Neuronal stem cell (in vitro differentiated cells): ENCODE data around the gene ACTN4.

Experiments
- DNase-seq: peaks from one replicate; pipeline ENCODE4 v3.0.0-alpha.2; 2013; ENCODE audit warnings: low spot score
- H2AFZ ChIP-seq: one replicate; pipeline ENCODE4 v1.6.1; 2013; ENCODE audit warnings: mild to moderate bottlenecking, low read length, inconsistent platforms
- H2AK5ac ChIP-seq: 2 replicates; pipeline ENCODE4 v1.6.1; 2013; ENCODE audit warnings: low read depth, mild to moderate bottlenecking, inconsistent platforms, low read length, moderate library complexity, mixed read lengths
- H2BK120ac ChIP-seq: 2 replicates; pipeline ENCODE4 v1.6.1; 2013; ENCODE audit warnings: low read depth, mild to moderate bottlenecking, inconsistent platforms, low read length, moderate library complexity, mixed read lengths
- H2BK12ac ChIP-seq: one replicate; pipeline ENCODE4 v1.6.1; 2013; ENCODE audit warnings: low read length, inconsistent platforms
- H2BK15ac ChIP-seq: 2 replicates; pipeline ENCODE4 v1.6.1; 2013; ENCODE audit warnings: mild to moderate bottlenecking, low read length, inconsistent platforms, mixed read lengths
- H2BK5ac ChIP-seq: one replicate; pipeline ENCODE4 v1.6.1; 2013; ENCODE audit warnings: inconsistent platforms, mild to moderate bottlenecking, low read length, moderate library complexity
- H3K14ac ChIP-seq: one replicate; pipeline ENCODE4 v1.6.1; 2013; ENCODE audit warnings: low read length, inconsistent platforms
- H3K18ac ChIP-seq: 2 replicates; pipeline ENCODE4 v1.6.1; 2013; ENCODE audit warnings: low read length, inconsistent platforms
- H3K23ac ChIP-seq: 2 replicates; pipeline ENCODE4 v1.6.1; 2013; ENCODE audit warnings: low read depth, mild to moderate bottlenecking, mixed read lengths, low read length, inconsistent platforms; ENCODE audit not compliant: poor library complexity
- H3K27ac ChIP-seq: replicated peaks from 3 replicates; pipeline ENCODE4 v1.5.1; 2013; ENCODE audit warnings: low read length, inconsistent platforms
- H3K27me3 ChIP-seq, 3 experiments: 2 replicates each; pipeline ENCODE4 v1.6.1; 2013; ENCODE audit warnings: low read length in 3 of 3, mild to moderate bottlenecking in 2 of 3, inconsistent platforms in 1 of 3, low read depth in 1 of 3, mixed read lengths in 1 of 3, moderate library complexity in 1 of 3; ENCODE audit not compliant: control insufficient read depth in 3 of 3, insufficient read depth in 3 of 3
- H3K36me3 ChIP-seq, 2 donors: replicated peaks in 1 of 2; 2 replicates each; pipeline ENCODE4 v1.6.1; 2013; ENCODE audit warnings: low read length in 2 of 2; ENCODE audit not compliant: control insufficient read depth in 2 of 2, insufficient read depth in 2 of 2
- H3K4ac ChIP-seq: 2 replicates; pipeline ENCODE4 v1.6.1; 2013; ENCODE audit warnings: inconsistent platforms, mild to moderate bottlenecking, low read length, moderate library complexity
- H3K4me1 ChIP-seq, 2 donors: 1 replicate in 1 of 2; 2 replicates in 1 of 2; pipeline ENCODE4 v1.6.1; 2013; ENCODE audit warnings: low read length in 2 of 2, low read depth in 1 of 2; ENCODE audit not compliant: control insufficient read depth in 2 of 2, insufficient read depth in 1 of 2
- H3K4me2 ChIP-seq: one replicate; pipeline ENCODE4 v1.6.1; 2013; ENCODE audit warnings: mild to moderate bottlenecking, low read length, inconsistent platforms; ENCODE audit not compliant: insufficient read depth, poor library complexity, severe bottlenecking
- H3K4me3 ChIP-seq, 2 donors: 2 replicates each; pipeline ENCODE4 v1.5.1; 2013; ENCODE audit warnings: low read length in 2 of 2, mild to moderate bottlenecking in 2 of 2, inconsistent platforms in 1 of 2, moderate library complexity in 1 of 2
- H3K79me1 ChIP-seq: one replicate; pipeline ENCODE4 v1.6.1; 2013; ENCODE audit warnings: low read depth, mild to moderate bottlenecking, inconsistent platforms, low read length, moderate library complexity
- H3K9ac ChIP-seq: one replicate; pipeline ENCODE4 v1.6.1; 2013; ENCODE audit warnings: mild to moderate bottlenecking, low read depth, low read length, inconsistent platforms; ENCODE audit not compliant: poor library complexity
- H3K9me3 ChIP-seq, 2 donors: replicated peaks in 1 of 2; 2 replicates each; pipeline versions ENCODE3 to v1.6.1; 2013; ENCODE audit warnings: low read length in 2 of 2, mild to moderate bottlenecking in 2 of 2, inconsistent platforms in 1 of 2, low read depth in 1 of 2, mixed read lengths in 1 of 2, moderate library complexity in 1 of 2; ENCODE audit not compliant: control insufficient read depth in 2 of 2, insufficient read depth in 1 of 2
- H4K8ac ChIP-seq: one replicate; pipeline ENCODE4 v1.6.1; 2013; ENCODE audit warnings: low read depth, mild to moderate bottlenecking, inconsistent platforms, low read length, moderate library complexity
- H4K91ac ChIP-seq: one replicate; pipeline ENCODE4 v1.6.1; 2013; ENCODE audit warnings: low read length, low read depth, mild to moderate bottlenecking, inconsistent platforms; ENCODE audit not compliant: poor library complexity
- WGBS, 2 donors: extraction: QIAGEN DNeasy Blood & Tissue Kit; methylation state at CpG; one replicate each; pipeline ENCODE4 v1.1.7; 2013; ENCODE audit warnings: missing lambda C conversion rate in 2 of 2, mixed read lengths in 1 of 2; ENCODE audit not compliant: insufficient read length in 2 of 2, insufficient replicate concordance in 1 of 2; ENCODE audit errors: extremely low coverage in 2 of 2; 5-methylcytosine and 5-hydroxymethylcytosine counted together

The ACTN4 gene

DNA sequence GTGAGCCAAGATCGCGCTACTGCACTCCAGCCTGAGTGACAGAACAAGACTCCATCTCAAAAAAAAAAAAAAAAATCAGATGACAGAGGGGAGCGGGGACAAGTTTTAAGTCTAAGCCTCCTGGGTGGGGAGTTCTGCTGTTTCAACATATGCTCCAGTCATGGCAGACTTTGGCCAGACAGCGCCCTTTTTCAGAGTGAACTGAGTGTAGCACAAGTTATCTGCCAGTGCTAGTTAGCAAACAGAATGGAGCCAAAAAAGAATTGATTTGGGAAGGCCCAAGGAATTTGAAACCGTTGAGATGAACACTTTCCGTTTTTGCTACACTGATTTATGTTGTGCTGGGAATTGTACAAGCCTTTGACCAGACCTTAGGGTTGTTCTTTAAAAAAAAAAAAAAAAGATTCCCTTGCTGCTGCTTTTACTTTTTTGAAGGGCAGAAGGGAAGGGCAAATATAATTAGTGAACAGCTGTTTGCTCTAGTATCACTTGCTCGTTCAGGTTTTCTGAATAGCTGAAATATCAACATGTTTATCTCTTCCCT is 5.7 kb downstream of the ACTN4 start:
- Histone ChIP-seq H3K4me3 (no peak overlapping the region), H3K4me1 (peaks cover 15 to 43% of the 10 kb centered on the region in 2 donors), H3K9me3 (no peaks in the 10 kb centered on the region), H3K9ac (no peak overlapping the region), H3K18ac (no peak overlapping the region), H2BK5ac (no peak overlapping the region), H3K36me3 (peaks cover 4 to 53% of the 10 kb centered on the region in 2 donors), H2AFZ (no peak overlapping the region), H4K8ac (no peak overlapping the region), H3K27ac (no peak overlapping the region), H2AK5ac (no peak overlapping the region), H3K27me3 (no peaks in the 10 kb centered on the region), H3K79me1 (peaks cover 3% of the 10 kb centered on the region), H3K23ac (no peak overlapping the region), H2BK120ac (no peak overlapping the region), H3K4me2 (no peak overlapping the region), H2BK12ac (no peak overlapping the region), H3K14ac (no peak overlapping the region), H2BK15ac (no peak overlapping the region), H4K91ac (no peak overlapping the region), H3K4ac (no peak overlapping the region)
- WGBS, 2 donors, result no CpG with 5 or more reads among the region's 7 CpGs
- no peak for DNase-seq

- peak overlapping the region; percentile 66 for H3K27ac ChIP-seq
- H4K8ac ChIP-seq, result no peak overlapping the region
- peaks cover 1% of the 10 kb centered on the region for H3K79me1 ChIP-seq
- DNase-seq, result no peak
- H3K4ac ChIP-seq, result no peak overlapping the region
- H2BK12ac ChIP-seq, result no peak overlapping the region
- H3K14ac ChIP-seq, result no peak overlapping the region
- WGBS, 2 donors, result no CpG with 5 or more reads among the region's 6 CpGs
- H3K4me3 ChIP-seq, result no peak overlapping the region
- H3K23ac ChIP-seq, result no peak overlapping the region
- no peak overlapping the region for H2AK5ac ChIP-seq
- H4K91ac ChIP-seq, result no peak overlapping the region
- H2BK120ac ChIP-seq, result no peak overlapping the region
- no peaks in the 10 kb centered on the region for H3K27me3 ChIP-seq
- H3K4me1 ChIP-seq, result peaks cover 15 to 49% of the 10 kb centered on the region in 2 donors
- H2BK15ac ChIP-seq, result no peak overlapping the region
- H3K9me3 ChIP-seq, result no peaks in the 10 kb centered on the region
- H2AFZ ChIP-seq, result no peak overlapping the region
- peaks cover 4 to 66% of the 10 kb centered on the region in 2 donors for H3K36me3 ChIP-seq
- no peak overlapping the region for H2BK5ac ChIP-seq
- no peak overlapping the region for H3K9ac ChIP-seq
- no peak overlapping the region for H3K18ac ChIP-seq
- H3K4me2 ChIP-seq, result peak overlapping the region; percentile 34
Observed at GRCh38 chr19:38654628-38655055, 7.2 kb downstream of the ACTN4 start.

GRCh38 chr19:38655148-38655824 is 7.8 kb downstream of the ACTN4 start:
- Histone ChIP-seq H3K4ac (no peak overlapping the region), H2AFZ (no peak overlapping the region), H3K4me2 (no peak overlapping the region), H3K9ac (no peak overlapping the region), H3K14ac (no peak overlapping the region), H3K27me3 (no peaks in the 10 kb centered on the region), H2BK120ac (no peak overlapping the region), H2BK15ac (no peak overlapping the region), H4K91ac (no peak overlapping the region), H3K4me1 (peaks cover 11 to 44% of the 10 kb centered on the region in 2 donors), H3K27ac (no peak overlapping the region), H3K18ac (no peak overlapping the region), H3K23ac (no peak overlapping the region), H3K4me3 (no peak overlapping the region), H2BK5ac (no peak overlapping the region), H2AK5ac (no peak overlapping the region), H3K79me1 (no peaks in the 10 kb centered on the region), H3K9me3 (no peaks in the 10 kb centered on the region), H2BK12ac (no peak overlapping the region), H3K36me3 (peaks cover 2 to 61% of the 10 kb centered on the region in 2 donors), H4K8ac (no peak overlapping the region)
- no CpG with 5 or more reads among the region's 5 CpGs for WGBS, 2 donors
- DNase-seq, result no peak

- H3K9ac ChIP-seq, result no peak overlapping the region
- no peak overlapping the region for H2BK5ac ChIP-seq
- peaks cover 5 to 62% of the 10 kb centered on the region in 2 donors for H3K36me3 ChIP-seq
- no peak for DNase-seq
- no peak overlapping the region for H3K18ac ChIP-seq
- no peak overlapping the region for H3K14ac ChIP-seq
- H3K9me3 ChIP-seq, result no peaks in the 10 kb centered on the region
- no peak overlapping the region for H2BK12ac ChIP-seq
- H2AFZ ChIP-seq, result no peak overlapping the region
- H4K91ac ChIP-seq, result no peak overlapping the region
- H3K4me3 ChIP-seq, result no peak overlapping the region
- no CpG with 5 or more reads among the region's 7 CpGs for WGBS, 2 donors
- H3K27me3 ChIP-seq, result no peaks in the 10 kb centered on the region
- H3K23ac ChIP-seq, result no peak overlapping the region
- H3K79me1 ChIP-seq, result peaks cover 4% of the 10 kb centered on the region
- no peak overlapping the region for H3K27ac ChIP-seq
- H2BK15ac ChIP-seq, result no peak overlapping the region
- no peak overlapping the region for H3K4me2 ChIP-seq
- H4K8ac ChIP-seq, result no peak overlapping the region
- no peak overlapping the region for H2BK120ac ChIP-seq
- no peak overlapping the region for H3K4ac ChIP-seq
- peaks cover 10 to 37% of the 10 kb centered on the region in 2 donors for H3K4me1 ChIP-seq
- H2AK5ac ChIP-seq, result no peak overlapping the region
Observed at GRCh38 chr19:38656171-38656981, 8.9 kb downstream of the ACTN4 start.
